Neural crest cell (in vitro differentiated cells): ENCODE measurements around the gene PHAF1. TPM values are rescaled to one million over a fixed set of nuclear protein-coding genes. Genes with fewer than 3 reads are reported as not detected.

Experiments
- DNase-seq: peaks from one replicate; pipeline ENCODE4 v3.0.0; 2021; ENCODE audit warnings: low read depth, mixed read lengths, low spot score
- H3K27ac Mint-ChIP-seq: one replicate; pipeline ENCODE4 v1.8.0; 2021; ENCODE audit warnings: mild to moderate bottlenecking, mixed read lengths; ENCODE audit not compliant: unreplicated experiment
- H3K27me3 Mint-ChIP-seq: 2 replicates; pipeline ENCODE4 v1.8.0; 2021; ENCODE audit warnings: low read depth, mild to moderate bottlenecking, mixed read lengths
- H3K36me3 Mint-ChIP-seq: 2 replicates; pipeline ENCODE4 v1.8.0; 2021; ENCODE audit warnings: low read depth, mild to moderate bottlenecking, mixed read lengths
- H3K4me1 Mint-ChIP-seq: 2 replicates; pipeline ENCODE4 v1.8.0; 2021; ENCODE audit warnings: mixed read lengths
- H3K4me3 Mint-ChIP-seq: one replicate; pipeline ENCODE4 v1.8.0; 2021; ENCODE audit warnings: mild to moderate bottlenecking, mixed read lengths
- H3K9me3 Mint-ChIP-seq: 2 replicates; pipeline ENCODE4 v1.8.0; 2021; ENCODE audit warnings: mixed read lengths
- total RNA-seq: library from RNA; stranded (reverse); gene quantifications from 2 replicates; pipeline ENCODE4 v1.2.1, GENCODE V29; 2021
- TF ChIP-seq, protein P1 (sequence below): fragments of 200-600 bp; sonication (generic); conservative IDR thresholded peaks from 2 replicates; pipeline ENCODE4 v1.5.0; 2021; ENCODE audit warnings: antibody characterized with exemption, mild to moderate bottlenecking

The PHAF1 gene
- total RNA-seq, 1 donor from 2014 or later: 24.9 TPM

DNA sequence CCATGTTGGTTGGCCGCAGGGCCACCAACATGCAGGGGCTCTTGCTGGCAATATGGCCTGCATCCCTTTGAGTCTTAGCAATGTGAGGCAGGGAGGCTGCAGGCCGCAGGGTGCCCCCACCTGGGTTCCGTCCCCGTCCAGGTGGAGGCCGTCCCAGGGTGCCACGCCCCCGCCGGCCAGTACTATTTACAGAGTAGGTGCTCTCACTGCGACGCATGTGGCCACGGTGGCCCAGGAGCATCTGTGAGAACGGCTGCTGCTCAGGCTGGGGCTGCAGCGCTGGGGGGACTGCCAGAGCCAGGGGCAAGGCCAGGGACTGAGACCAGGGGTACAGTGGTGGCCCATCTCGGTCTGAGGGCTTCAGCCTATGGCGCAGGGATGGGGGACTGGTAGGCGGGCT is 70.4 kb downstream of the PHAF1 start:
- Mint-ChIP-seq H3K4me3 (peak overlapping the region; percentile 54), H3K4me1 (peaks cover 7% of the 10 kb centered on the region), H3K9me3 (no peaks in the 10 kb centered on the region), H3K27ac (no peak overlapping the region), H3K27me3 (peaks cover 37% of the 10 kb centered on the region), H3K36me3 (peaks cover 2% of the 10 kb centered on the region)
- DNase-seq: no peak
- TF ChIP-seq, protein P1, sequence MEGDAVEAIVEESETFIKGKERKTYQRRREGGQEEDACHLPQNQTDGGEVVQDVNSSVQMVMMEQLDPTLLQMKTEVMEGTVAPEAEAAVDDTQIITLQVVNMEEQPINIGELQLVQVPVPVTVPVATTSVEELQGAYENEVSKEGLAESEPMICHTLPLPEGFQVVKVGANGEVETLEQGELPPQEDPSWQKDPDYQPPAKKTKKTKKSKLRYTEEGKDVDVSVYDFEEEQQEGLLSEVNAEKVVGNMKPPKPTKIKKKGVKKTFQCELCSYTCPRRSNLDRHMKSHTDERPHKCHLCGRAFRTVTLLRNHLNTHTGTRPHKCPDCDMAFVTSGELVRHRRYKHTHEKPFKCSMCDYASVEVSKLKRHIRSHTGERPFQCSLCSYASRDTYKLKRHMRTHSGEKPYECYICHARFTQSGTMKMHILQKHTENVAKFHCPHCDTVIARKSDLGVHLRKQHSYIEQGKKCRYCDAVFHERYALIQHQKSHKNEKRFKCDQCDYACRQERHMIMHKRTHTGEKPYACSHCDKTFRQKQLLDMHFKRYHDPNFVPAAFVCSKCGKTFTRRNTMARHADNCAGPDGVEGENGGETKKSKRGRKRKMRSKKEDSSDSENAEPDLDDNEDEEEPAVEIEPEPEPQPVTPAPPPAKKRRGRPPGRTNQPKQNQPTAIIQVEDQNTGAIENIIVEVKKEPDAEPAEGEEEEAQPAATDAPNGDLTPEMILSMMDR: no peak

DNA sequence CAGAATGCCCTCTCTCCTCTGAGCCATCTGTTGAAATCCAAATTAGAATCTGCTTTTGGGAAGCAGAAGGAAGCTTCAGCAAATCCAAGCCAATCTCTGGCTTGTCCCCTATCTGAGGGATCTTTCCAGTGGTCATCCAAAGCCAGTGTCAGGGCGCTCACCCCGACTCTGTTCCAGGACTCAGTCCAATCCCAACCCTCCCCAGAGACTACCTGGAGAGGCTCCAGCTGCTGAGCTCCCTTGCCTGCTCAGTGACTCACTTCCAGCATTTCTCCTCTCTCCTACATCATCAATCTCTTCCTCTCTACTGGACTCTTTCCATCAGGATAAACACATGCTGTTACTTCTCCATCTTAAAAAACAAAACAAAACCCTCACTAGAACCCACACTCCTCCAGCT is 71.6 kb downstream of the PHAF1 start:
- TF ChIP-seq, protein P1: no peak
- Mint-ChIP-seq H3K36me3 (peaks cover 2% of the 10 kb centered on the region), H3K9me3 (no peaks in the 10 kb centered on the region), H3K27ac (no peak overlapping the region), H3K4me3 (no peak overlapping the region), H3K4me1 (peaks cover 12% of the 10 kb centered on the region), H3K27me3 (peaks cover 39% of the 10 kb centered on the region)
- no peak for DNase-seq

DNA sequence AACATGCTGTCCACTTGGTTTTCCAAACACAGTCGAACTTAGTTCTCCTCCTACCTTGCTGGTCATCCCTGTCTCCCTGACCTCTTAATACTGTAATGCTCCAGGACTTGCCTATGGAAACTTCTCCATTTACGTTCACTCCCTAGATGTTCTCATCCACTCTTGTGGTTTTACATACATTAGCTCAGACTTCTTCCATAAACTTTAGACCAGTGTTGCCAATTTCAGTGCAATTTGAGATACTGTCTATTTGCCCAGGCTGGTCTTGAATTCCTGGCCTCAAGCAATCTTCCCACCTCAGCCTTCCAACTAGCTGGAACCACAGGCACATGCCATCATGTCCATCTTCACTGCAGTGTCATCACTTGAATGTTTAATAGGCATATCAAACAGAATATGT is 72.5 kb downstream of the PHAF1 start:
- no peak overlapping the region for H3K4me3 Mint-ChIP-seq
- peaks cover 40% of the 10 kb centered on the region for H3K27me3 Mint-ChIP-seq
- TF ChIP-seq, protein P1: no peak
- no peaks in the 10 kb centered on the region for H3K9me3 Mint-ChIP-seq
- no peak for DNase-seq
- H3K36me3 Mint-ChIP-seq: peaks cover 2% of the 10 kb centered on the region
- no peak overlapping the region for H3K27ac Mint-ChIP-seq
- H3K4me1 Mint-ChIP-seq: peaks cover 12% of the 10 kb centered on the region

DNA sequence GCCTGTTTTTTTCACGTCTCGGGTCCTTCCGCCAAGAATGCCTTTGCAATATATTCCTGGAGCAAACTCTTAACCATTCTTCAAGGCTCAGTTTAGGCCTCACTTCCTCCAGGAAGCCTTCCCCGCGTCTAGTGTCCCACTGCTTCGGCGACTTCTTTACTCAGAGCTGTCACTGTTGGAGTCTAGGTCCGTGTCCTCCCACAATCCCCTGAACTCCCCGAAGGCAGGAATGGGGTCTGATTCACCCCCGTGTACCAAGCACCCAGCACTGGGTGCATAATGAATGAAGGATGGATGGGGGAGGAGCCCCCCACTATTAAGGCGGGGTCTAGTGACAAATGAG is 73.5 kb downstream of the PHAF1 start:
- H3K36me3 Mint-ChIP-seq: peaks cover 2% of the 10 kb centered on the region
- TF ChIP-seq, protein P1: no peak
- H3K4me1 Mint-ChIP-seq: peaks cover 12% of the 10 kb centered on the region
- no peaks in the 10 kb centered on the region for H3K9me3 Mint-ChIP-seq
- H3K27ac Mint-ChIP-seq: no peak overlapping the region
- DNase-seq: no peak
- H3K27me3 Mint-ChIP-seq: peaks cover 35% of the 10 kb centered on the region
- no peak overlapping the region for H3K4me3 Mint-ChIP-seq

DNA sequence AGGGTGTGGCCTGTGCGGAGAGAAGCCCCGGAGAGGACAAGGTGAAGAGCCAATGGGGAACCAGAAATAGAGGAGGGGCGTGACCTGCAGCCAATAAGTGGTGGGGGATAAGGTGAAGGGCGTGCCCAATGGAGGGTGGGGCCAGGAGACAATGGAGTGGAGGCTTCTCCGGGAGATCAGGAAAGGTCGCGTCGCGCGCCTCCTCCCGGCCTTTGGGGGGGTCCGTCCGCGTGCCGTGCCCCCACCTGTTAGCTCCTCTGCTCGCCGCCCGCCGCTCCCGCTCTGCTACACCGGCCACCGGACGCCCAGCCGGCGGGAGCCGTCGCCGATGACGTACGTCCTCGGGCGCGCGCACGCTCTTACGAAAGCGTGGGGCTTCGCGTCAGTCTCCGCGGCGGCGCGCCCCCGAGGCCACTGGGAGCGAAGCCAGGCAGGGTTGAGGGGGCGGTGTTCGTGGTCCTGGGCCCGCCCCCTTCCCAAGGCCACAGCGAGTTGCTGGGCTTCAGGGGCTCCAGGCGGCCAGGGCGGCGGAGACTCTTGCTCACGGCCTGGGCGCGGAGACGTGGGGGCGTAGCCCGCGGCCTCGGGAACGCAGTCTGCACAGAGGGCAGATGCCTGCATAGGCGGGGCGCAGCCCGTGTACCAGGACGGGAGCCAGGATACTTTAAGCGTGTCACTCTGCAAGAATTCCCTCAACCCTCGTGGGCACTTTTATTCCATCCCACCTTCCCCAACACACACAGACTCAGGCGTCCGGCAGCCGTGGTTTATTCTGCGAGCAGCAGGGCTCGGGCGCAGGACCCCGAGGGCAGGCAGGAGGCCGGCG is 74.1 kb downstream of the PHAF1 start, which contains the start of gene MATCAP1:
Gene MATCAP1, minus strand, starts transcription at position 337 of the 826 bp plus-strand sequence. CDS start 3,353 bp downstream, outside the sequence.
- peak; percentile 86 for DNase-seq
- Mint-ChIP-seq H3K4me1 (peaks cover 9% of the 10 kb centered on the region), H3K9me3 (no peaks in the 10 kb centered on the region), H3K27me3 (peaks cover 31% of the 10 kb centered on the region), H3K4me3 (no peak within 1 kb of the TSS), H3K36me3 (peaks cover 2% of the 10 kb centered on the region), H3K27ac (no peak within 1 kb of the TSS)
- TF ChIP-seq, protein P1: no peak
